ENCODE measurements around the gene ZFX.

GRCh38 chrX:24146283-24146949 lies 3.1 kb upstream of the ZFX start:
- TF ChIP-seq POLR2A (IDR thresholded peaks at IDR 0.05) (no peak), CTCF (IDR thresholded peaks at IDR 0.05 in 4 of 5, conservative IDR thresholded peaks at IDR 0.05 in 1 of 5) (no peak)
